Endodermal cell (in vitro differentiated cells): Measurements from ENCODE around the gene DCLRE1C. TPM values are rescaled to one million over a fixed set of nuclear protein-coding genes. Genes with fewer than 3 reads are reported as not detected.
"Not testable (repeated sequence)": the region's sequence is repeated elsewhere in the genome, so short reads cannot be mapped to it uniquely, and the experiment has no call there.

Experiments
- DNase-seq: peaks from one replicate; pipeline ENCODE4 v3.0.0-alpha.2; 2017
- H3K27ac ChIP-seq: 2 replicates; pipeline ENCODE4 v1.5.1; 2013; ENCODE audit warnings: mild to moderate bottlenecking, low read depth, low read length, moderate library complexity
- H3K27me3 ChIP-seq: 2 replicates; pipeline ENCODE4 v1.6.1; 2013; ENCODE audit warnings: mild to moderate bottlenecking, low read length, moderate library complexity; ENCODE audit not compliant: insufficient read depth, control insufficient read depth, poor library complexity, severe bottlenecking
- H3K36me3 ChIP-seq: 2 replicates; pipeline ENCODE4 v1.7.0; 2013; ENCODE audit warnings: mild to moderate bottlenecking, low read length, moderate library complexity; ENCODE audit not compliant: control insufficient read depth, insufficient read depth
- H3K4me1 ChIP-seq: one replicate; pipeline ENCODE4 v1.7.0; 2013; ENCODE audit warnings: low read length; ENCODE audit not compliant: control insufficient read depth, insufficient read depth
- H3K4me3 ChIP-seq: 2 replicates; pipeline ENCODE4 v1.5.1; 2013; ENCODE audit warnings: mild to moderate bottlenecking, low read length, moderate library complexity
- H3K9ac ChIP-seq: 2 replicates; pipeline ENCODE4 v1.6.1; 2013; ENCODE audit warnings: mild to moderate bottlenecking, low read length, moderate library complexity; ENCODE audit not compliant: poor library complexity, severe bottlenecking; ENCODE audit errors: extremely low read depth
- H3K9me3 ChIP-seq: 2 replicates; pipeline ENCODE4 v1.6.1; 2013; ENCODE audit warnings: mild to moderate bottlenecking, low read length, moderate library complexity; ENCODE audit not compliant: control insufficient read depth
- H3K27ac Mint-ChIP-seq: 2 replicates; pipeline ENCODE4 v1.8.0; 2020; ENCODE audit warnings: mixed read lengths
- H3K27me3 Mint-ChIP-seq: 2 replicates; pipeline ENCODE4 v1.8.0; 2021; ENCODE audit warnings: mild to moderate bottlenecking, mixed read lengths; ENCODE audit not compliant: insufficient read depth
- H3K36me3 Mint-ChIP-seq: 2 replicates; pipeline ENCODE4 v1.8.0; 2020; ENCODE audit warnings: low read depth, mixed read lengths
- H3K4me1 Mint-ChIP-seq: 2 replicates; pipeline ENCODE4 v1.8.0; 2020; ENCODE audit warnings: mixed read lengths
- H3K4me3 Mint-ChIP-seq: 2 replicates; pipeline ENCODE4 v1.8.0; 2020; ENCODE audit warnings: mild to moderate bottlenecking, moderate library complexity, mixed read lengths
- H3K9me3 Mint-ChIP-seq: 2 replicates; pipeline ENCODE4 v1.8.0; 2020; ENCODE audit warnings: mild to moderate bottlenecking, mixed read lengths
- CTCF ChIP-seq: fragments of 200-600 bp; sonication (generic); conservative IDR thresholded peaks from 2 replicates; pipeline ENCODE4 v1.5.0; 2021; ENCODE audit warnings: antibody characterized with exemption, mild to moderate bottlenecking
- WGBS, 2 experiments: methylation state at CpG; one replicate each; pipeline versions ENCODE4 v1.1.5 to v1.1.7; 2013; ENCODE audit warnings: missing lambda C conversion rate in 2 of 2, mixed read lengths in 1 of 2; ENCODE audit not compliant: insufficient coverage in 1 of 2, insufficient read length in 1 of 2; 5-methylcytosine and 5-hydroxymethylcytosine counted together
- total RNA-seq, 2 donors: library from RNA; stranded (reverse); fragmentation: NEBNext Ultra II Directional in 1 of 2; extraction: Animal tissue kit (Norgen Biotek cat#: 25700) in 1 of 2; gene quantifications; 2 replicates in 1 of 2; 3 replicates in 1 of 2; pipeline ENCODE4 v1.2.1, GENCODE V29; 2021

DCLRE1C gene
- total RNA-seq, 2 donors from 2014 or later, result 5.2 to 10.0 TPM

GRCh38 chr10:14949291-14949690 is 4.6 kb downstream of the DCLRE1C start:
- no peaks in the 10 kb centered on the region for H3K9me3 Mint-ChIP-seq
- no peak for TF ChIP-seq CTCF
- Histone ChIP-seq H3K27me3 (peaks cover 27% of the 10 kb centered on the region), H3K36me3 (peaks cover 10% of the 10 kb centered on the region), H3K4me3 (no peak overlapping the region), H3K9ac (no peak overlapping the region), H3K27ac (no peak overlapping the region), H3K9me3 (peaks cover 6% of the 10 kb centered on the region), H3K4me1 (no peaks in the 10 kb centered on the region)
- WGBS, 2 experiments, result 96 to 100% methylated on average over 1 to 5 of the region's 5 CpGs
- peaks cover 37% of the 10 kb centered on the region for H3K36me3 Mint-ChIP-seq
- peaks cover 10% of the 10 kb centered on the region for H3K4me1 Mint-ChIP-seq
- peaks cover 3% of the 10 kb centered on the region for H3K27me3 Mint-ChIP-seq
- H3K27ac Mint-ChIP-seq, result no peak overlapping the region
- H3K4me3 Mint-ChIP-seq, result no peak overlapping the region
- DNase-seq, result no peak

- Histone ChIP-seq H3K27ac (no peak overlapping the region), H3K9ac (no peak overlapping the region), H3K36me3 (peaks cover 10% of the 10 kb centered on the region), H3K9me3 (peaks cover 6% of the 10 kb centered on the region), H3K4me1 (no peaks in the 10 kb centered on the region), H3K27me3 (peaks cover 27% of the 10 kb centered on the region), H3K4me3 (no peak overlapping the region)
- Mint-ChIP-seq H3K4me1 (peaks cover 3% of the 10 kb centered on the region), H3K27me3 (peaks cover 3% of the 10 kb centered on the region), H3K4me3 (no peak overlapping the region), H3K36me3 (peaks cover 48% of the 10 kb centered on the region), H3K9me3 (no peaks in the 10 kb centered on the region), H3K27ac (no peak overlapping the region)
- DNase-seq, result no peak
- WGBS, 2 experiments, result 86 to 96% methylated on average over 1 of the region's 1 CpG
- no peak for TF ChIP-seq CTCF
Measured at GRCh38 chr10:14947268-14947667, 6.6 kb downstream of the DCLRE1C start.

GRCh38 chr10:14945108-14945507 is 8.8 kb downstream of the DCLRE1C start:
- no peaks in the 10 kb centered on the region for H3K9me3 Mint-ChIP-seq
- H3K4me1 ChIP-seq, result no peaks in the 10 kb centered on the region
- H3K4me3 ChIP-seq, result no peak overlapping the region
- no peaks in the 10 kb centered on the region for H3K4me1 Mint-ChIP-seq
- TF ChIP-seq CTCF, result no peak
- no peak overlapping the region for H3K4me3 Mint-ChIP-seq
- peaks cover 6% of the 10 kb centered on the region for H3K9me3 ChIP-seq
- no peak overlapping the region for H3K9ac ChIP-seq
- DNase-seq, result no peak
- peaks cover 10% of the 10 kb centered on the region for H3K36me3 ChIP-seq
- H3K27me3 Mint-ChIP-seq, result no peaks in the 10 kb centered on the region
- peaks cover 44% of the 10 kb centered on the region for H3K36me3 Mint-ChIP-seq
- peaks cover 9% of the 10 kb centered on the region for H3K27me3 ChIP-seq
- H3K27ac ChIP-seq, result no peak overlapping the region
- WGBS, 2 experiments, result 92 to 100% methylated on average over 3 to 5 of the region's 5 CpGs
- H3K27ac Mint-ChIP-seq, result no peak overlapping the region

GRCh38 chr10:14942950-14943338 is 11.0 kb downstream of the DCLRE1C start:
- H3K27me3 ChIP-seq, DNase-seq, H3K36me3 ChIP-seq, H3K4me1 ChIP-seq, H3K9me3 Mint-ChIP-seq, H3K9ac ChIP-seq, H3K4me3 ChIP-seq, H3K27me3 Mint-ChIP-seq, H3K27ac Mint-ChIP-seq, H3K9me3 ChIP-seq, H3K4me3 Mint-ChIP-seq, H3K27ac ChIP-seq, H3K4me1 Mint-ChIP-seq: not testable (repeated sequence)
- 95 to 100% methylated on average over 5 to 6 of the region's 7 CpGs for WGBS, 2 experiments
- H3K36me3 Mint-ChIP-seq, result peaks cover 41% of the 10 kb centered on the region

- H3K36me3 Mint-ChIP-seq, result peaks cover 37% of the 10 kb centered on the region
- not testable (repeated sequence) for H3K27me3 Mint-ChIP-seq, H3K4me3 ChIP-seq, DNase-seq, H3K27me3 ChIP-seq, H3K36me3 ChIP-seq, H3K4me1 ChIP-seq, H3K27ac ChIP-seq, H3K9me3 Mint-ChIP-seq, H3K9ac ChIP-seq, H3K27ac Mint-ChIP-seq, H3K4me3 Mint-ChIP-seq, H3K9me3 ChIP-seq, H3K4me1 Mint-ChIP-seq
- WGBS, 2 experiments, result 93 to 95% methylated on average over 7 to 17 of the region's 17 CpGs
Measured at GRCh38 chr10:14942147-14942949, 11.5 kb downstream of the DCLRE1C start.
